HG03432 (cell line): ENCODE measurements around the gene URM1.
A peak's percentile ranks its signal among the peaks of the same experiment; 100 is the strongest.
"Not testable (repeated sequence)": the region's sequence is repeated elsewhere in the genome, so short reads cannot be mapped to it uniquely, and the experiment has no call there.

Experiments used
- ATAC-seq: cut with Tn5 transposase; IDR thresholded peaks from one replicate; pipeline ENCODE4 v1.9.1; 2021; ENCODE audit warnings: mild to moderate bottlenecking, moderate library complexity; ENCODE audit not compliant: unreplicated experiment

The URM1 gene

DNA sequence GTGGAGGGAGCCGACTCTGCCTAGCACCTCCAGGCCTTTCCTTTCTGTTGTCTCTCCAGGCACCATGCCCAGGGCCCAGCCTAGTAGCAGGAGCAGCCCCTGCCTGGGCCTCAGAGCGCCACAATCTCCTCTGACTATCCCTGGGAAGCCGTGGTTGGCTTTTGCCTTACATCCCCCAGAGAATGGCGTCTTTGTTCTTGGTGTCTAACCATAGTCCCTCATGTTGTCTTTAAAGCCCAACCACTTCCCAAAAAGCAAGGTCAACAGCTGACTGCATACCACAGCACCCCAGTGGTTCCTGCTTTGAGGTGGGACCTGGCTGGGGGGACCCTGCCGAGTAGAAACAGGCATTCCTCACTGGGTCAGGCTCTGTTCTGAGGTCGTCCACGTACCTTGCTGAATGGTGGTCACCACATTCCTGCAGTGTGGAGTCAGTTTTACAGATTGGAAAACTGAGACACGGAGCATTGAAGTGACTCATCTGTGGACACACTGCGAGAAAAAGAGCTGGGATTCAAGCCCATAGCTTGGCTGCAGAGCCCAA is 35.7 kb downstream of the URM1 start:
- ATAC-seq: no peak

- no peak for ATAC-seq
These were observed 37.8 kb downstream of the URM1 start for GRCh38 chr9:128408963-128409431.

DNA sequence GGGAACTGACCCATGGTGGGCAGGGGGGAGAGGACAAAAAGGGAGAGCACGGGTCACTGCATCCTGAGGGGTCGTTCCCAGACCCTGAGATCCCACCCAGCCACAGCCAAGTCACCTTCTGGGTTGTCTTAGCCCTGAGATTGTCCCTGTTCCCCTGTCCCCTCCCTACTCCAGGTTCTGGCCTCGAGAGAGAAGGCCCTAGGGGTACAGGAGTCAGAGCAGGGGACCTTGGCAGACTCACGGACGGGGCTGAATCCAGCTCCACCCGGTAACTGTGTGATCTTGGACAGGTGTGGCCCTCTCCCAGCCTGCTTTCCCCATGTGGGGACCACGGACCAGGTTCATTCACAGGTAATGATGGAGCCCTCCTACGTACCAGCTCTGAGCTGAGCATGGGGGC is 38.3 kb downstream of the URM1 start:
- no peak for ATAC-seq

DNA sequence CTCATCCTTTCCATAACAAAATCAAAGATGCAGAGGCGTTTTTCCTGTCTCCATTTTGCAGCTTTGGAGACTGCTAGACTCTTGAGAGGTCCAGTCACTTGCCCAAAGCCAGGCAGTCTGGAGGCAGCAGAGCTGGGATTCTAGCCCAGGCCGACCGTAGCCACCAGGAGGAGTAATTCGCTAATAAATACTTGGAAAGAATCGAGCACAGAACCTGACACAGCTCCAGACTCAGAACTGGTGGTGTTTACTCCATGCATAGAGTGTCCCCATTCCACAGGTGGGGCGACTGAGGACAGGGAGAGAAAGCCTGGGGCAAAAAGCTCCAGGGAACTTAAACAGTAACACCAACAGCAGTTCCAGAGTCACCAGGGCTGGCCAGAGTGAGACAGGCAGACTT is 38.8 kb downstream of the URM1 start:
- ATAC-seq: no peak

DNA sequence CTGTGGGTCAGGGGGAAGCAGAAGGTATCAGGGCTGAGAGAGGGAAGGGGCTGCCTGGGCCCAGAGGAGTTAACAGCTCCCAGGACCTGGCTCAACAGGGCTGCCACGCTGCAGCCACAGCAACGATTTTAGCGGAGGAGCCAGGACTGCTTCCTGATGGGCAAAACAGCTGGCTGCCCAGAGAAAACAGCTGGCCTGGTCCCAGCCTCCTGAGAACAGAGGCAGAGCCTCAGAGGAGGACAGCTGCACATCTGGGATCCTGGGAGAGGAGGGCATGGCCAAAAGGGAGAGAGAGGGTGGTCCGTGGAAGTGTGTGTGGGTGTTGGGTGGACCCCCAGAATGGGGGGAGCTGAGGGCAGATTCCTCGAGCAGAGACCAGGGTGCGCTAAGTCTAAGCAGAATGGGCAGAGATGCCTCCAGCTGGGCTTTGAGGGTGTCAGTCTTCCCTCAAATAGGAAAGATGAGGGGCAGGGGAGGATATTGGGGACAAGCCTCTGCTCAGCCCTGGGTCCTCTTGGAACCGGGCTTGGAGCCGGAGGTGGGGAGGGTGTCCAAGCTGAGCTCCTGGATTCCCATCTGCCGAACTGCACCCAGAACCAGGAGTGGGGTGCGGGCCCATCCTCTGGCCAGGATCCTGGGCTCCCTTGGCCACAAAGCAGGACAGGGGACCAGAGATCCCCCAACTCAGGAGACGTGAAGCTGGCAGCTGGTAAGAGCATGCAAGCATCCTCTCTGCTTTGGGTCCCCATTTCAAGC is 40.4 kb downstream of the URM1 start:
- ATAC-seq: no peak

- ATAC-seq: no peak
These were observed 41.1 kb downstream of the URM1 start for GRCh38 chr9:128412120-128412790.

DNA sequence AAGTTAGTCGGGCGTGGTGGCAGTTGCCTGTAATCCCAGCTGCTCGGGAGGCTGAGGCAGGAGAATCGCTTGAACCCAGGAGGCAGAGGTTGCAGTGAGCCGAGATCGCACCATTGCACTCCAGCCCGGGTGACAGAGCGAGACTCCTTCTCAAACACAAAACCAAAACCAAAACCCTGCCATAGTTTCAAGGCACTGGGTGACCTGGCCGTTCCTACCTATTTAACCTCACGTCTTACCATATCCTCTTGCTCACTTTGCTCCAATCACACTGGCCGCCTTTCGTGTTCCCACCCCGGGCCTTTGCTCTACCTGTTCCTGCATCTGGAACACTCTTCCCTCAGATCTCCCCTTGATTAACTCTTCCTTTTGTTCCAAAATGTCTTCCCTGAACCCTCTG is 42.6 kb downstream of the URM1 start:
- not testable (repeated sequence) for ATAC-seq

DNA sequence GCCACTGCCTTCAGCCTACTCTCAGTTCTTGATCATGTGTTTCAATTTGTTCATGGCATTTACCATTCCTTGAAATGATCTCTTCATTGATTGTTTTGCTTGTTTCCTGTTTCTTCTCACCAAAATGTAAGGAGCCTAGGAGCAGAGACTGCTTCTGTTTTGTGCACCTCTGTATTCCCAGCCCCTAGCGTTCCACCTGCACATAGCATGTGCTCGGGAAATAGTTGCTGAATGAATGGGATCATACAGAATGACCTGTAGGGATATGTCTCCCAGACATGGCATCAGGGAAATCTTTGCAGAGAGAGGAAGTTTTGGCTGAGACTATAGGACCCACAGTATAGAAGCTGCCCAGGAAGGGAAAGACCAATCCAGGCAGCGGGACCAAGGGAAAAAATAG is 43.3 kb downstream of the URM1 start:
- ATAC-seq: no peak

DNA sequence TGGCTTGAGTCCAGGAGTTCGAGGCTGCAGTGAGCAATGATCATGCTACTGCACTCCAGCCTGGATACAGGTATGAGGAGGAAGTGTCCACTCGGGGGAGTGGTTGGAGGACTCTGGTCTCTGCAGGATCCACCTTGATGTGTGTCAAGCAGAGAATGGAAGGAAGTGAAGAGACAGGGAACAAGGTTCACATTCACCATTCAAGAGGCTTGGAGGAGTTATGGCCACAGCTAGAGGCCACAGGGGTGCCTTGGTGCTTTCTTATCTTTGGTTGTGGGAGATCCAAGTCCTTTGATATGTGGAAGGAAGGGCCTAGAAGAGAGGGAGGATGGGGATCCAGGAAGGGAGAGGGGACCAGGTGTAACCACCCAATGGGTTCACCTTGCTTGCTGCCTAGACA is 44.1 kb downstream of the URM1 start:
- no peak for ATAC-seq

GRCh38 chr9:128416014-128416413 is 44.8 kb downstream of the URM1 start:
- no peak for ATAC-seq

- no peak for ATAC-seq
These were observed 45.4 kb downstream of the URM1 start for GRCh38 chr9:128416432-128417019.

DNA sequence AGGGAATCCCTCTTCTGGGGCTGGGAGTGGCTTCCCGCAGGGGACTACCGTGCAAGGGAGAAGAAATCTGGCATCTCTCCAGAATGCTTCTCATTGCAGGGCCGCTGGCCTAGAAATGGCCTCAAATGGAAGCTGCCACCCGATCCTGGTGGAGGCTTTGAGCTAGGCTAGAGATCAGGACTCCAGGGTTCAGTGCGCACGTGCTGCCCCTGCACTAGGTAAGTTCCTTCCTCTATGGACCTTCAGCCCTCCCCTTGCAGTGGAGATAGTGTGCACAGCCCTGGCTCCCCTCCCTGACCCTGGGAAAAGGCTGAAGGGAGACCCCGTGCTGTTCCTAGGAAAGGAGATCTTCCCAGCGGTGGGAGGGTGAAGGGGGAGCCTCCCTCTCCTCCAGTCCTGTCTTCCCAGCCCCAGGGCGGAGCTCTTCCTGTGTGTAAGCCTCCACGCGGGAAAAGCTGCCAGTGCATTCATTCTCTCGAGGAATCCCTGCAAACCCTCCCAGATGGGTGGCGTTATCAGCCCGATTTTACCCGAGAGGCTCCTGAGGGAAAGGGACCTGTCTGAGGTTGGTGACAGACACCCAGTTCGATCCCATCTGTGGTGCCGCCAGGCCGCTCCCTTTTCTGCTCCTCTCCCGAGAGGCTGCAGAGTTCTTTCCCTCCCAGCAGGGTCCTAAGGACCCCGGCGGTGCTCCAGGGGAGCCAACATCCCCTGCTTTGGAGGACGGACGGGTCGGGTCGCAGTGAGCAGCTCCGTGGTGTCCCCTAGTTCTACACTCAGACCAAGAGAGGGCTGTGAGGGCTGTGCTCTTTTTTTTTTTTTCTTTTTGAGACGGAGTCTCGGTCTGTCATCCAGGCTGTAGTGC is 48.1 kb downstream of the URM1 start:
- no peak for ATAC-seq

DNA sequence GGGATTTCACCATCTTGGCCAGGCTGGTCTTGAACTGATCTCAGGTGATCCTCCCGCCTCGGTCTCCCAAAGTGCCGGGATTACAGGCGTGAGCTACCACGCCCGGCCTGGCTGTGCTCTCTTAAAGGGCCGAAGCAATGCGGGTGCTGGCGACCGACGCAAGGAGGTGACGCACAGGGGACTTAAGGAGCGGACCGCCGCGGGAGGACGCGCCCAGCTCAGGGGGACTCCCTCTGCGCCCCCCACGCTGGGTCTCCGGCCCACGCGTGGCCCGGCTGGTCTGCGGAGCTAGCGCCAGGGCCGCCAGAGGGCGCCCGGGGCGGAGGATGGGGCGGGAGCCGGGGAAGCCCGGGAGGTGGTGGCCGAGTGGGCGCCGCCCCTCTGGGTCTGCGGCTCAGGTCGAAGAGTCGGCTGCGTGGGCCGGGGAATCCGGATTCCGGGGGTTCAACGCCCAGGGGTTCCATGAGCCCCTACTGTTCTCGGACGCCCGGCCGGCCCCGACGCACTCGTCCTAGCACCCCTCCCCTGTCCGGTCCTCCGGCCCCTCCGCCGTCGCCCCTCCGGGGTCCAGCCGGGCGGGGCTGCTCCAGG is 49.0 kb downstream of the URM1 start:
- ATAC-seq: peak; percentile 76

GRCh38 chr9:128420651-128421481 is 49.7 kb downstream of the URM1 start, which contains the start of gene CERCAM:
Gene CERCAM, plus strand, starts transcription at chr9:128420857. Its CDS starts 21 bp downstream, at chr9:128420878.
- peak; percentile 67 for ATAC-seq

DNA sequence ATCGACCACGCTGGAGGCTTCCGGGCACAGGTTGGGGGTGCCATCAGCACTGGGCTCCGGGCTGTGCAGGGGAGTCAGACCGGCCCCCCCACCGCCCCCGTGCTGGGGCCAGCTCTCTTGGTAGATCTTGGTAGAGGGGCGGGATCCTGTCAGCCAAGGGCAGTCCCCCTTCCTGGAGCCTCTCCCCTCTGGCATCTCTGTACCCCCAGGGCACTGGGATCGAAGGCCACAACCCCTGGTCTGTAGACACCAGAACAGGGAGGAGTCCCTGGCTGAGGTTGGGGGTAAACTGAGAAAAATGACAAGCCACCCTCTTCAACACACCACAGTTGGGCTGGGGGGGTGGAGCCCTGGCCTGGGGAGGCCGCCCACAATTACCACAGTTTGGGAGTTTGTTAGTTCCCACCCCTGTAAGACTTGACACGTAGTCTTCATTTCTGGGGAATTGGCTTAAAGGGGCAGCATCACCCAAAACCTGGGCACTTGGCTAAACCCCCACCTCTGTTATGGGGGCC is 50.4 kb downstream of the URM1 start:
- ATAC-seq: peak; percentile 18

DNA sequence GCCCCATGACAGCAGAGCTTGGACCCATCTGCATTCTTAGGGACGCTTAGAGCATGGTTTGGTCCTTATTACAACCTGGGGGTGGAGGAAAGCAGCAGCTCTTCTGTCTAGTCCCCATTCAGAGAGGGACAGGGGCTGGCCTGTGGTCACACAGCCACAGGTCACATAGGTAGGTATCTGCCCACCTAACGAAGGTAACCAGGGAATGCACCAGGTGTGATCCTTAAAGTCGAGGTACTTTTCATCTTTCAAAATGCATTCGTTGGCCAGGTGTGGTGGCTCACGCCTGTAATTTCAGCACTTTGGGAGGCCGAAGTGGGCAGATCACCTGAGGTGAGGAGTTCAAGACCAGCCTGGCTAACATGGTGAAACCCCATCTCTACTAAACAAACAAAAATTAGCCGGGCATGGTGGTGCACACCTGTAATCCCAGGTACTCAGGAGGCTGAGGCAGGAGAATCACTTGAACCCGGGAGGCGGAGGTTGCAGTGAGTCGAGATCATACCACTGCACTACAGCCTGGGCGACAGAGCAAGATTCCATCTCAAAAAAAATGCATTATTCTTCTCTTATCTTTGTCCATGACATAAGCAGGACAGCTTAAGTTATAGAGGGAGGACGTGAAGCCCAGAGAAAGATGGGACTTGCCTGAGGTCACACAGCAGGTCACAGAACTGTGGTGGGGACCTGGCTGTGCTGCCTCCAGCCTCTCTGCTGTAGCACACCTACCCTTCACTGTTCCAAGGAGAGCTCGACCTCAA is 51.0 kb downstream of the URM1 start:
- ATAC-seq: not testable (repeated sequence)

GRCh38 chr9:128422783-128423150 is 51.6 kb downstream of the URM1 start:
- no peak for ATAC-seq

GRCh38 chr9:128423356-128423755 is 52.2 kb downstream of the URM1 start:
- not testable (repeated sequence) for ATAC-seq
